H4 (cell line): ENCODE results near the gene PLCL1. TPM values are rescaled to one million over a fixed set of nuclear protein-coding genes. Genes with fewer than 3 reads are reported as not detected.

ENCODE experiments used
- DNase-seq: peaks from one replicate; pipeline ENCODE4 v3.0.0-alpha.2; 2015; ENCODE audit warnings: low spot score
- total RNA-seq: library from RNA; depleted of rRNA; stranded (reverse); fragments of >200 nt; shearing (Covaris generic); gene quantifications from 2 replicates; pipeline ENCODE4 v1.2.3, GENCODE V29; 2014

Gene PLCL1
- total RNA-seq, 1 experiment from 2014 or later: 0.19 TPM

- no peak for DNase-seq
Measured at GRCh38 chr2:198060277-198060676, 255.9 kb downstream of the PLCL1 start.

DNA sequence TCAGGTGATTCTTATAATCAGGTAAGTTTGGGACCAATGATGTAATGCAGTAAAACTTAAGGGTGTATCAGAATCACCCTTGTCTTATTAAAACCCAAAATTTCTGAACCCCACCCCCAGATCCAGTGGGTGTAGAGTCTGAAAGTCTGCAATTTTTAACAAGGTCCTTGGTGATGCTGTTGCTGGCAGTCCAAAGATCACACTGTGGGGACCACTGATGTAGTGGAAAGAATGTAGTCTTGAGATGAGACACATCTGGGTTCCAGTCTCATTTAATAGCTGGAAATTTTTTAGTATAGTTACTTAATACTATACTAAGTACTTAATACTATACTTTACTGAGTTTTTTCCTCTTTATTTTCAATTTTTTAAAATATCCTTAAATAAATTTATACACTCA, 258.4 kb downstream of the PLCL1 start:
- no peak for DNase-seq

GRCh38 chr2:198063242-198063641, 258.8 kb downstream of the PLCL1 start:
- no peak for DNase-seq

GRCh38 chr2:198065322-198065721, 260.9 kb downstream of the PLCL1 start:
- no peak for DNase-seq

DNA sequence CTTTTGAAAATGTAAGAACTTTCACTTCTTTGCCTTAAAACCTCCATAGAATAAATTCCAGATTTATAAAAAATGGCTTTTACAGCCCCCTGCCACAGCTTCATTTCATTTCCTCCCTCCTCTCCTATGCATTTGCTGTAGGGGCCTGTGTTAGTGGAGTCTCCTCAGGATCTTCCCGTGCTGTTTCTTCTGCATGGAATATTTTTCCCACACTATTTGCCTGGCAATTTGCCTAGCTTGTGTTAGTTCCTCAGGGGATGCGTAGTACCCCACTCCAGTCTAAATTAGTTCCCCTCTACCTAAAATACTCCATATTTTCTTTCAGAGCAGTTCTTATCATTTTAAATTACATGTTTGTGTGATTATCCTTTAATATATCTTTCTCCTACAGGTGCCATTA, 262.2 kb downstream of the PLCL1 start:
- DNase-seq: no peak

DNA sequence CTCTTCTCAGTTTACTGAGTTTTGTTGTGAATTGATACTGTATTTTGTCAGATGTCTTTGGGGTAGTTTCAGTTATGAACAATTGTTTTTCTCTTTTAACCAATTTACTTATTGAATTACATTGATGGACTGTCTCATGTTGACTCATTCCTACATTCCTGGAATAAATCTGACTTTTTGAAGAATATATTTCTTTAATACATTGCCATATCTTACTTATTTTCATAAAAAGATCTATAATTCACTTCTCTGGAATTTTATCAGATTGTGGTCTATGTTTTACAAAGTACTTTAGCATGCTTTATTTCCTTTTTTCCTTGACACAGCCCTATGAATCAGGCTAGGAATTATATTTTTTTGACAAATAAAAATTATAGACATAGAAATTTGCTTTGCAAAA, 268.3 kb downstream of the PLCL1 start:
- no peak for DNase-seq

DNA sequence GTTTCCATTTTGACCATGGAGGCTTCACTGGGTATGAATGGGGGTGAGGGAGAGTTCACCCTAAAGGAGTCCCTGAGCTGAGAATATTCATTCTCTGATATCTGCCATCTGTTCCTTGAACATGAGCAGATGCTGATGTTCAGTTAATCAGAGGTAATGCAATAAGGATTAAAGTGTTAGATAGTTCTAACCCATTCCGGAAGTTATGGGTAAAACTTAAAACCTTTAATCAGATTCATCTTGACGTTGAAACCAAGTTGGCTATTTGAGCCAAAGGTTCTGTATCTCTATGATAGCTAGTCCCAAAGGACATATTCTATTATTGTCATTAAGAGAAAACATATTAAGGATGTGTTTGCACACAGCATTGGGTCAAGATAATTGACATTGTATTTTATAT, 268.9 kb downstream of the PLCL1 start:
- DNase-seq: no peak

DNA sequence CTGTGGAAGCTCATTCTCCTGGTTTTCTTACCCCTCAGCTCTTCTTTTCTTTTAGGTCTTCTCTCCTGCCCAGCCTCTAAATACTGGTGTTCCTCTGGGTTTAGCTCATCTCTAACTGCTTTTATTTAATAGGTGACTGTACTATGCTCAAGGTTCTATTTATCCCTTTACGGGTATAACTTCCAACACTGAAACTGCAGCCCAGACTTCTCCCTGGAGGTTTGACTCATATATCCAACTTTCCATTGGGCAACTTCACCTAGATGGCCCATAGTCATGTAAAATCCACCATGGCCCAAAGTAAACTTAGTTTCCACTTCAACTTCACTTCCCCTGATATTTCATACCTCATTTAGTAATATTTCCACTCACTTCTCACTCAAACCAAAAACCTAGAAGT, 273.1 kb downstream of the PLCL1 start:
- no peak for DNase-seq

DNA sequence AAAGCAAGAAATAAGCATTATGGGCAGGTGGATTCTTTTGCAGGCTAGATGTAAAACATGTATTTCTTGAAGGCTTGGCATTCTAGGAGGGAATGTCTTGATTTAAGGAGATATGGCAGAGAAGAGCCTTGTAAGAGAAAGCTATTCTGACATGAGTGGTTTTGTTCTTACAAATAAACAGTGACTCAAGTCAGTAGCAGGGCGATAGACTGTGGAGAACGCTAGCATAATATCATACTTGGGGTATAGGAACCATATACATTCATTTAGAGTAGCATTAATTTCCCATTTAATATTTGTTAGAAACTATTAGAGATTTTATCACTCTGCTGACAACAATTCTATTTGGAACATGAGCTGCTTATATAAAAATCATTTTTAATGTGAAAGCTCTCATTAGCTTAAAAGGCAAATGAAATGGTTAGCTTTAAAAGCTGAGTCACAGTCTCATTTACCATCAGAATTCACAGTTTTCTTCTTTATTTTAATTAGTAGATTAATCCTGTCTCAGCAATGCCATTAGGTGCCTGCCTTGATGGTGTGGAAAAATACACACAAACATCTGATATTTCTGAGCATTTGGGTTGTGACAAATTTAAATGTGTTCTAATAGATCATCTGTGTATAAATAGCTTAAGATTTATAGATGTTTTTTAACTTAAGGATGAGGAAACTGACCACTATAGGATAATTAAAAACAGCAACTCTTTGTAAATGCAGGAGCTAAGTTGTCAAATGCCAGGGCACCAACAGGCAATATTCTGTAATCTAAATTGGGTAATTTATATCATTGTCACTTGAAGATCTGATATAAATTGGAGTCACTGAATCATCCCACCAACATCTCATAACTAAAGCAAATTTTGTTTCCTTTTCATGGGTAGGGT, 276.7 kb downstream of the PLCL1 start:
- no peak for DNase-seq

GRCh38 chr2:198084156-198084555, 279.8 kb downstream of the PLCL1 start:
- DNase-seq: no peak

GRCh38 chr2:198096002-198096401, 291.6 kb downstream of the PLCL1 start:
- DNase-seq: no peak

GRCh38 chr2:198096965-198097364, 292.6 kb downstream of the PLCL1 start:
- DNase-seq: no peak

- no peak for DNase-seq
Measured at GRCh38 chr2:198097630-198098029, 293.2 kb downstream of the PLCL1 start.

DNA sequence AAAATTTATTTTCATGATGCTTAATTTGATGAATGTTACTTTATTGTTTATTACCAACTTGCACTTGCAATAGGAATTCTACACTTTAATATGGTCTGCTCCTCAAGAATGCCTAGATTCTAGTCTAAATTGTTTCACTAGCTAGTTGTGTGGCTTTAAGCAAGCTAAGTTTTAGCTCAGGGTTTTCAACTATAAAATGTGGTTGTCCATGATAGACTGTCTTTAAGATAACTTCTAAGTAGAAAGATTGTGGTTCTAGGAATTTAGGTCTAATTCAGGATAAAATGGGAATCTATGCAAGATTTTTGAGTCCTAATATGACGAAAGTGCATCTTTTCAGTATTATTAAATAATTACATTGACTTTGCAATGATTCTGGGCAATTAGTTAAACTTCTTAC, 294.0 kb downstream of the PLCL1 start:
- no peak for DNase-seq

DNA sequence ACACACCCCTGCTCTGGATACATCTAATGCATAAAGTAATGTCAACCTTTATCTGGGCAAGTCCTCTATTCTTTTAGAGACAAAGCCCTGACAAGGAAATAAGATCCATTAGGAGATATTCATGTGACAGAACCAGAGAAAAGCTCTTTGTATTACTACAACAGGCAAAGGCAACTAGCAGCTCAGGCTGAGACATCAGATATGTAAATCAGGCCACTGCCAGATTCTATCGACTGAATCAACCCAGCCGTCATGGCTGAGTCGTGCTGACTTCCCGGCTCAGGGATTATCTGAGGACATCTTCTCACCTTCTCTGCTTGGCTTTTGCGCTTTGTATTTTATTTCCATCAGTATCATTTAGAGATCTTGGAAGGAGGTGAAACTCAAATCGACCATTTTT, 294.5 kb downstream of the PLCL1 start:
- DNase-seq: no peak

GRCh38 chr2:198100346-198100745, 296.0 kb downstream of the PLCL1 start:
- DNase-seq: no peak

- DNase-seq: no peak
Measured at GRCh38 chr2:198101688-198102087, 297.3 kb downstream of the PLCL1 start.

DNA sequence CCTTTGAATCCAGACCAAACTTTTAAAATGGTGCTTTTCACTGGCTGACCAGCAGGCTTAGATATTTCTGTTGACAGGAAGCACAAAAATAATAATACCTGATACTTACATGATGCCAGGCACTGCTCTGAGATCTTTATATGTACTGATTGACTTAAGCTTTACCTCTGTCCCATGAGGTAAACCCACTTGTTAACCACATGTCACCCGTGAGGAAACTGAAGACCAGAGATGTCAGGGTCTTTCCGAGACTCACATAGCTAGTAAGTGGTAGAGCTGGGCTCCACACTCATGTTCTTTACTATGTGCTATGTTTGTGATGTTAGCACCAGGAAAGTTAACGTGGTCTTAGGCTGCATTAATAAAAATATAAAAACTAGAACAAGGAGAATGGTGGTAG, 297.7 kb downstream of the PLCL1 start:
- DNase-seq: no peak

DNA sequence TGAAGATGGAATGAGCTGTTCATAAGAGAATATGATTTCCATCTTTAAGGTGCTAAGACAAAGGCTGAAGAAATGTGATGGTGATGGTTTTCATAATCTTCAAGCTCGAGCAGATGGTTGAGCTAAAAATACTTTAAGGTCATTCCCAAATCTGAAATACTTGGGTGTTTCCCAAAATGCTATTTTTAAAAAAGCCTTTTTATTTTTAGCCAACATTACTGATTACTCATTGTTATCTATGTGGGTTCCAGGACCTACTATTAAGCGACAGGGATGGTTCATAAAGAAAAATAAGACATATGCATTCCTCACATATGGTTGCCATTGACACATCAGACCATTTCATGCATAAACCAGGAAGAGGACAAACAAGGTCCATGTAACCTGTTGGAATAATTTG, 298.5 kb downstream of the PLCL1 start:
- DNase-seq: no peak

- no peak for DNase-seq
Measured at GRCh38 chr2:198106621-198107385, 302.4 kb downstream of the PLCL1 start.

- DNase-seq: no peak
Measured at GRCh38 chr2:198113316-198113715, 308.9 kb downstream of the PLCL1 start.

DNA sequence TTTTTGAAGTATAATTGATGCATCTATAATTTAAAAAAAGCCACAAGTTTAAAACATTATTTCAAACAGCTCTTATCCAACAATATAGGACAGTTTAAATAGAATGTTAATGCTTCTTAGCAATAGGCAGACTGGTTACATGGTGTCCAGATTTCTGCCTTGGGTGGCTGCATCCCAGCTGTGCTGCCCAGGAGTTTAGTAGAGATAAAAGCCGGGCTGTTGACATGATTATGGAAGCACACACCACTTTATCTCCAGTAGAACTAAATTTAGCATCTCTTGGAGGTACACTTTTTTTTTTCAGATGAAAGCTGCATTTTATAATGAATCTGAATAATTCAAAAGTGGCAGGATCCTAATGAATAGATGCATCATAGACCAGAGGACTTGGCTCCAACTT, 309.7 kb downstream of the PLCL1 start:
- no peak for DNase-seq

DNA sequence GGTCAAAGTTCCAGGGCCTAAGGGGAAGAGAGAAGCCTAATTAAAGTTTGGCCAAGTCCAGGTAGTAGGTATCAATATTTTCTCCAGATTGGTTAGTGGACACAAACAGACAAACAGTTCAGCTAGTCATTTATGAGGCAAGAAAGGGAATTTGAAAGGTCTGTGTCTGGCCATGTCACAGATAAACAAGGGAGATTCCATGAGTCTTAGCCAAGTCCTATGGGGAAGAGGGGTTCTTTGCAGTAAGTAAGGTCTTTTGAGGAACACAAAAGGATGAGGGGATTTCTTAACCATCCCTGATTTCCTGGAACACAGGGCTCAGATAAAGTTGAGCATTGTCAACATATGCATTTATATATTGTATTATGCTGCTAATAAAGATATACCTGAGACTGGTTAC, 310.8 kb downstream of the PLCL1 start:
- DNase-seq: no peak
